GM18907 (cell line): ENCODE results near the gene BBS7.

ENCODE experiments used
- ATAC-seq: cut with Tn5 transposase; IDR thresholded peaks from one replicate; pipeline ENCODE4 v1.9.1; 2021; ENCODE audit warnings: mild to moderate bottlenecking, moderate library complexity; ENCODE audit not compliant: unreplicated experiment

The BBS7 gene

GRCh38 chr4:121829511-121829910 is 40.8 kb downstream of the BBS7 start:
- no peak for ATAC-seq

GRCh38 chr4:121827853-121828252 is 42.4 kb downstream of the BBS7 start:
- no peak for ATAC-seq

DNA sequence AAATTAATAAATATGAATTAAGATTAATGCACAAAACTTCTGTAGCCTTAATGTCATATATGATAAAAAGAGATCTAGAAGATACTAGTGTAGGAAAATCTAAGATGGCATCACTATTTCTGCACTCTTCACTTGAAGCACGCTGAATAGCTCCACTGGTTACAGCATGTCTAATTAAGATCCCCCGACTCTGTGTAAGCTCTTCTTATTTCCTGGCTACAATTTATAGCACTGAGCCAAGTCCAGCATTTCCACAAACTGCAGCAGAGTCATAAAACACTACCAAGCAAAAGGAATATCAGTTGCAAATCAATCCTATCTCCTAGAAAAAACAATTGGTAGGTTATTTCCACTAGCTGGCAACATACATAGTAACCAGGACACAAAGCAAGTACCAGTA is 45.3 kb downstream of the BBS7 start:
- no peak for ATAC-seq

DNA sequence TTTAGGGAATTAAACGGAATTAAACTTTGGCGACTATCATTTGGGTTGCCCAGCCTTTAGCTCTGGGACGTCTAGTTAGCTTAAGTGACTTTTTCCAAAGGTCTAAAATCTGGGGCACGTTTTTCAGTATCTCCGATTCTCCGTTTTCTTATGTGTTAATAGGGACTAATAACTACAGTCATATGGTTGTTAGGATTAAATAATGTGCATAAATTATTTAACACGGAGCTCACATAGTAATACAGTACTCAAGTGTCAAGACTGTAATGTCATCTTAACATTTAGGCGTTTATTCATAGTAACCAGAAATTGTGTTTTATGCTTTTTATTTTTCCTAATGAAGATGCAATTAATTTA is 46.1 kb downstream of the BBS7 start:
- ATAC-seq = no peak

DNA sequence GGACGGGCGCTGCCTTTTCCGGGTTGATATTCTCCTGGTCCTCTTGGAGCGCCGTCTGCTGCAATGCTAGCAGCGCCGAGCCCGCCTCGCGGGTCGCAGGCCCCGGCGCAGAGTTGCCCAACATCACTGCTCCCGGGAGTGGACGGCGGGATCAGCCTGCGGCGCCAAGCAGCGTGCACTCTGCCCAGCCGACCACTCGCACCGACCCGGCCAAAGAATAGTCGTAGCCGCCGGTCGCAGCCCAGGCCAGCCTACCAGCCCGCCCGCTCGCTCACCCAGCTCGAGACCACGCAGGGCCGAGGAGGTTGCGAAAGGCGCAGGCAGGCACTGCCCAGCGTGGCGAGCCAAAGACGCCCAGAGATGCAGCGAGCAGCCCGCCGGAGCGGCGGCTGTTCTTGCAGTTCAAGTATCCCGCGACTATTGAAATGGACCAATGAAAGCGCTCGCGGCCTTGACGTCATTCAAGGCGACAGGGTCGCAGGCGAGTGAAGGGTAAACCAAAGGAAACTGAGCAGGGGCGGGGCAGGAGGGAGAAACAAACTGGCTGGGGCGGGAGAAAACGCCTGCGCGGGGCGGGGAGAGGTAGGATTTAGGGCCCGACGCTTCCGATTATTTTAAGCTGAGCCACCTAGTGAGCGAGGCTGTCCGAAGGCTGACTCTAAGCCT is 46.6 kb downstream of the BBS7 start, which contains the start of gene CCNA2:
Gene CCNA2 (minus strand): TSS at position 379 of the 666 bp plus-strand sequence. CDS start 255 bp downstream, at position 124.
- ATAC-seq = peak; percentile 93

- ATAC-seq = peak; percentile 44
These were observed 47.3 kb downstream of the BBS7 start for GRCh38 chr4:121822796-121823504.

- no peak for ATAC-seq
These were observed 48.2 kb downstream of the BBS7 start for GRCh38 chr4:121822047-121822446.

- ATAC-seq = no peak
These were observed 50.9 kb downstream of the BBS7 start for GRCh38 chr4:121819216-121819965.

GRCh38 chr4:121818215-121818614 is 52.1 kb downstream of the BBS7 start:
- ATAC-seq = no peak

DNA sequence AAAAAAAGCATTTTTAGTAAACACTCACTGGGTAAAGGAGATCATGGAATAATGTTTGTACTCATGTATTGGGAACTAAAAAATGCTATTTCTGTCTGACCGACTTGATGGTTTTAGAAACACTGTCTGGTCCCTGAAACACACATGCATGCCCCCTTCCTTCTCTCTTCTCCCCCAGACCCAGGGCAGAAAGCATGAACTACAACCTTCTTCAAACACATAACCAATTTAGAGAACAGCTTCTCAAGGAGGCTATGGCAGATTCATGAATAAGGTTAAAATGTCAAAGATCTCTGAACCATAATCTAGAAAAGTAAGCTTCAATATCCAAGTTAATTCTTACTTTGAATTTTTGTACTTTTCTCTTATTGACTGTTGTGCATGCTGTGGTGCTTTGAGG is 52.6 kb downstream of the BBS7 start:
- ATAC-seq = no peak

GRCh38 chr4:121817006-121817405 is 53.3 kb downstream of the BBS7 start:
- ATAC-seq = no peak

- ATAC-seq = no peak
These were observed 55.5 kb downstream of the BBS7 start for GRCh38 chr4:121814756-121815155.

- ATAC-seq = no peak
These were observed 59.2 kb downstream of the BBS7 start for GRCh38 chr4:121811122-121811521.

DNA sequence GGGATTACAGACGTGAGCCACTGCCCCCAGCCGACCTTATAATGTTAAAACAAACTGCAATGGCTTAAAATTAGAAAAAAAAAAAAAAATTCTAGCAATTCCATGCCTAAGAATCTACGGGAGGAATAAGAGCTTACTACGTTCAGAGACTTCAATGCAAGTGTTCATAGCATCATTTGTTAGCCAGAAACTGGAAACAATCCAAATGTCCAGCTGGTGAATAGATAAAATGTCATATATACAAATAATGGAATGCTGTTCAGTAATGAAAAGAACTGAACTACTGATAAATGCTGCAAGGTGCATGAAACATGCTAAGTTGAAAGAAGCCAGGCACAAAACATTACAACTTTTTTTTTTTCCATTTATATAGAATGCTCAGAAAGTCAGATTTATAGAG is 63.9 kb downstream of the BBS7 start:
- ATAC-seq = no peak

DNA sequence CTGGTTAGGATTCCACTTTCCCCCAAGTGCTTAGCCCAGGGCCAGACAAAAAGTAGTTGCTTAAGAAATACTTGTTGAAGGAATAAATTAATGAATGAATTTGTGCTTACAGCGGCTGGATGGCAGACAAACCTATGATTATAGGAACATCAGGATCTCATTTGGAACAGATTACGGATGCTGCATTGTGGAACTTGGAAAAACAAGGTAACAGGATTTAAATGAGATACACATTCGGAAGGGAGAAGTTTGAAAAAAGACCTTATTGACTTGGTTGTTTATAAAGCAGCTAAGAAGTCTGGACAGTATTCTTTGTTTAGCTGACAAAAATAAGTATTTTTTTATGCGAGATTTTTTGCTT is 68.6 kb downstream of the BBS7 start:
- no peak for ATAC-seq

DNA sequence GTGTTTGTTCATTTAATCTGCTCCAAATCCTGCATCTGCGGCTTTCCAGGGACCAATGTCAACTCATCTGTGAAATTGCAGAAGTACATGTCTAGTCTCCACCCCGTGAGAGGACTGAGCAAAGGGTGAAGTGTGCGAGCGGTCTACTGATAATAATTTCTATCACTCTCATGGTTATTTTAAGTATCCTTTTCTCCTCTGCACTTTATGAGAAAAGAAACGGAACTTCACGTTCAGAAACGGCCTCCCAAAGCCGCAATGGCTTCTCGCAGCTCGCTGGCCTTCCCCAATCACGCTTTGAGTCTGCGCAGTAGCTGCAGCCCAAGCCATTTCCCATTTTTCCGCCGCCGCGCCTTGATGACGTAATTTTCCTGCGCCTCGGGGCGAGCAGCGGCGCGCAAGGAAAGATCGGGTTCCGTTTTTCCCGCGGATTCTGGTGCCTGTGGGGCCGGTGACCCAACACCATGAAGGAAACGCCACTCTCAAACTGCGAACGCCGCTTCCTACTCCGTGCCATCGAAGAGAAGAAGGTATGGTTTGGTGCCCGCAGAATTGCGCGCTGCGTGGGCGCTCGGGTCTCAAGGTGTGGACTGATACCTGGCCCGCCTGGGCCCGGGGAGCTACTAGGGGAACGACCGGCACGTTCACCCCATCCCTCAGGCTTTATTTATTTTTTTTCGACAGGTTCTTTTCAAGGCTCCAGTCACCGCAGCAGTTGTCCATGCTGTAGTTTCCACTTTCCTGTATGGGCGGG is 69.1 kb downstream of the BBS7 start, which contains the start of gene EXOSC9:
Gene EXOSC9 (plus strand): TSS at position 363 of the 754 bp plus-strand sequence. CDS start 102 bp downstream, at position 465.
- peak; percentile 85 for ATAC-seq

- ATAC-seq = peak; percentile 35
These were observed 69.7 kb downstream of the BBS7 start for GRCh38 chr4:121800638-121800960.

- no peak for ATAC-seq
These were observed 70.3 kb downstream of the BBS7 start for GRCh38 chr4:121799867-121800501.

- ATAC-seq = no peak
These were observed 71.0 kb downstream of the BBS7 start for GRCh38 chr4:121799208-121799823.

DNA sequence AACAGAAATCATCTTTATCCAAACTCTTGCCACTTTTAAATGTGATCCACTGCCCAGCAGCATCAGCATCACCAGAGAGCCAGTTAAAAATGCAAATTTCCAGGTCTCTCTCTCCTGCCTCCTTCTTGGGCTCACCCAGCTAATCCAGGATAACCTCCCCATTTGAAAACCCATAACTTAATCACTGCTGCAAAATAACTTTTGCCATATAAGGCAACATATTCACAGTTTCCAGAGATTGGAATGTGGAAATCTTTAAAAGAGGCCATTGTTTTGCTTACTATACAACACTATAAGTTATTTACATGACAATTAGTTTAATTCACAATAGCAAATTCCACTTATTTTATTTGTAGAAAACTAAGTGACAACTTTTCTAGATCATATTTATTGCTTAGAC is 74.0 kb downstream of the BBS7 start:
- ATAC-seq = no peak
